ENCODE results near the gene PYGO2. TPM values are rescaled to one million over a fixed set of nuclear protein-coding genes. Genes with fewer than 3 reads are reported as not detected.

PYGO2 gene
- total RNA-seq, 1 experiment from 2014 or later = 37.4 TPM

DNA sequence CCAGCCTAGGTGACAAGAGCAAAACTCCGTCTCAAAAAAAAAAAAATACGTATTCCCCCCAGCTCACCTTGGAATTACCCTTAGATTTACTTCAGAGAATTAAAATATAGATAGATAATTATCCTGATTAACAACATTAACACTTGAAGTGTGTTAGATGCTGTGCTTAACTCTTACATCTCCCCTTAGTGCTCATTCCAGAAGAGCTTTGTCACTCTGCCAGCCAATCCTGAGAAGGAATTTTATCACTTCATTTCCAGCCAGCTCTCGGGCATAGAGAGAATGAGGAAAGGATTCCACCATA lies 10.6 kb upstream of the PYGO2 start (continued):
- TF ChIP-seq, protein P1, sequence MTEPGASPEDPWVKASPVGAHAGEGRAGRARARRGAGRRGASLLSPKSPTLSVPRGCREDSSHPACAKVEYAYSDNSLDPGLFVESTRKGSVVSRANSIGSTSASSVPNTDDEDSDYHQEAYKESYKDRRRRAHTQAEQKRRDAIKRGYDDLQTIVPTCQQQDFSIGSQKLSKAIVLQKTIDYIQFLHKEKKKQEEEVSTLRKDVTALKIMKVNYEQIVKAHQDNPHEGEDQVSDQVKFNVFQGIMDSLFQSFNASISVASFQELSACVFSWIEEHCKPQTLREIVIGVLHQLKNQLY (CRISPR knock-in tag; IDR thresholded peaks at IDR 0.05) = no peak
- no peak for TF ChIP-seq NR3C1 (CRISPR knock-in tag; conservative IDR thresholded peaks at IDR 0.05; ENCODE audit: low read depth)
- TF ChIP-seq, protein P2, sequence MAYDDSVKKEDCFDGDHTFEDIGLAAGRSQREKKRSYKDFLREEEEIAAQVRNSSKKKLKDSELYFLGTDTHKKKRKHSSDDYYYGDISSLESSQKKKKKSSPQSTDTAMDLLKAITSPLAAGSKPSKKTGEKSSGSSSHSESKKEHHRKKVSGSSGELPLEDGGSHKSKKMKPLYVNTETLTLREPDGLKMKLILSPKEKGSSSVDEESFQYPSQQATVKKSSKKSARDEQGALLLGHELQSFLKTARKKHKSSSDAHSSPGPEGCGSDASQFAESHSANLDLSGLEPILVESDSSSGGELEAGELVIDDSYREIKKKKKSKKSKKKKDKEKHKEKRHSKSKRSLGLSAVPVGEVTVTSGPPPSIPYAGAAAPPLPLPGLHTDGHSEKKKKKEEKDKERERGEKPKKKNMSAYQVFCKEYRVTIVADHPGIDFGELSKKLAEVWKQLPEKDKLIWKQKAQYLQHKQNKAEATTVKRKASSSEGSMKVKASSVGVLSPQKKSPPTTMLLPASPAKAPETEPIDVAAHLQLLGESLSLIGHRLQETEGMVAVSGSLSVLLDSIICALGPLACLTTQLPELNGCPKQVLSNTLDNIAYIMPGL (CRISPR knock-in tag; IDR thresholded peaks at IDR 0.05) = no peak
- TF ChIP-seq JUN (CRISPR knock-in tag; IDR thresholded peaks at IDR 0.05) = no peak
- TF ChIP-seq EMX1 (CRISPR knock-in tag; IDR thresholded peaks at IDR 0.05) = no peak
- no peak for TF ChIP-seq NR2C2 (CRISPR knock-in tag; IDR thresholded peaks at IDR 0.05)

DNA sequence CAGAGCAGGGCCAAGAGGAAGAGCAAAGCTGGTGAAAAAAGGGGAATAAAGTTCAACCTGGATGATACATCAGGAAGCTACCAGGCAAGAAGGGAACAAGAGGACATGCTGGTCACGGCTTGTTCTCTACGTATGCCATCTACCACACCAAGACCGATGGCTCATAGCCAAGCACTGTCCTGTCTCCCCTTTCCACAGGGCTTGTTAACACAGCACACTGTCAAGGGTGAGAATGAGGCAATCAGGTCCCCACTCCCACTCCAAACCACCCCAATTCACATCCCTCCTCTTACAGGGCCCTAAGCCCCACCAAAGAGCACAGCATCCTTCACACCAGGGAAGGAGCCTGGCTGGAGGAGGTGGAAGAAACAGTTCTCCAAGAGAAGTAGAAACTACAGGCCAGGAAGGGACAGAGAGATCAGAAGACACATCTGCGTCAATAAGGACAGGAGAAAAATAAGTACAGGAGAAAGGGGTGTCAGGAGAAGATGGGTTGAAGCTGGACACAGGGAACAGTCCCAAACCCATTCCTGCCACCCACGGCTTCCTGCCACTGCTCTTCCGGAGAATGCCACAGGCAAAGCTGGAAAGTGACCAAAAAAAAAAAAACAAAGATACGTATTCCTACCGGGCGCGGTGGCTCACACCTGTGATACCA lies 9.9 kb upstream of the PYGO2 start:
- ATAC-seq = no peak
- DNase-seq (ENCODE audit: low spot score) = no peak
- POLR2A ChIA-PET = interaction anchor here (0.6 to 7.3 kb wide), 19 partner anchors 9 to 222 kb away, joined by 3 to 176 read pairs (median 4); partner anchors contain the start of genes FLAD1, KCNN3, KRTCAP2 and LENEP
- Mint-ChIP-seq H3K27me3 (ENCODE audit: low read depth) (no peaks in the 10 kb centered on the region), H3K36me3 (peaks cover 20% of the 10 kb centered on the region), H3K27ac (no peak overlapping the region; the same call in 1 of the 2 replicates), H3K4me1 (peaks cover 42% of the 10 kb centered on the region), H3K4me3 (no peak overlapping the region), H3K9me3 (no peaks in the 10 kb centered on the region)
- TF ChIP-seq ZNF263 (CRISPR knock-in tag; IDR thresholded peaks at IDR 0.05; ENCODE audit: low read depth) = no peak
- TF ChIP-seq, protein P3, sequence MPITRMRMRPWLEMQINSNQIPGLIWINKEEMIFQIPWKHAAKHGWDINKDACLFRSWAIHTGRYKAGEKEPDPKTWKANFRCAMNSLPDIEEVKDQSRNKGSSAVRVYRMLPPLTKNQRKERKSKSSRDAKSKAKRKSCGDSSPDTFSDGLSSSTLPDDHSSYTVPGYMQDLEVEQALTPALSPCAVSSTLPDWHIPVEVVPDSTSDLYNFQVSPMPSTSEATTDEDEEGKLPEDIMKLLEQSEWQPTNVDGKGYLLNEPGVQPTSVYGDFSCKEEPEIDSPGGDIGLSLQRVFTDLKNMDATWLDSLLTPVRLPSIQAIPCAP (CRISPR knock-in tag; IDR thresholded peaks at IDR 0.05) = no peak
- no peak for TF ChIP-seq ZNF121 (CRISPR knock-in tag; IDR thresholded peaks at IDR 0.05)
- TF ChIP-seq CBFB (CRISPR knock-in tag; IDR thresholded peaks at IDR 0.05; ENCODE audit: low read depth) = no peak
- TF ChIP-seq KAT7 (CRISPR knock-in tag; IDR thresholded peaks at IDR 0.05; ENCODE audit: borderline replicate concordance) = no peak
- TF ChIP-seq JAZF1 (CRISPR knock-in tag; IDR thresholded peaks at IDR 0.05) = no peak
- no peak for TF ChIP-seq MXD4 (CRISPR knock-in tag; IDR thresholded peaks at IDR 0.05; ENCODE audit: borderline replicate concordance)
- TF ChIP-seq GABPB1 (CRISPR knock-in tag; IDR thresholded peaks at IDR 0.05) = 0 out of 2 replicates have a peak, but pooled peaks have one; percentile 3
- no peak for TF ChIP-seq ZNF396 (CRISPR knock-in tag; IDR thresholded peaks at IDR 0.05; ENCODE audit: borderline replicate concordance)
- TF ChIP-seq SP1 (CRISPR knock-in tag; conservative IDR thresholded peaks at IDR 0.05) = no peak
- TF ChIP-seq EMX1 (CRISPR knock-in tag; IDR thresholded peaks at IDR 0.05) = peak; percentile 64
- no peak for TF ChIP-seq NR1H2 (CRISPR knock-in tag; IDR thresholded peaks at IDR 0.05)
- TF ChIP-seq JUN (CRISPR knock-in tag; IDR thresholded peaks at IDR 0.05) = no peak
- no peak for TF ChIP-seq ZNF232 (CRISPR knock-in tag; IDR thresholded peaks at IDR 0.05)
- no peak for TF ChIP-seq FOXJ3 (CRISPR knock-in tag; IDR thresholded peaks at IDR 0.05; ENCODE audit: borderline replicate concordance)
- TF ChIP-seq TEAD4 (CRISPR knock-in tag; IDR thresholded peaks at IDR 0.05) = no peak
- CTCF ChIA-PET = interaction anchor here (0.6 to 8.3 kb wide), 26 partner anchors 10 to 235 kb away, joined by 3 to 176 read pairs (median 8); partner anchors contain the start of genes ADAM15, EFNA4, FLAD1 and KRTCAP2

DNA sequence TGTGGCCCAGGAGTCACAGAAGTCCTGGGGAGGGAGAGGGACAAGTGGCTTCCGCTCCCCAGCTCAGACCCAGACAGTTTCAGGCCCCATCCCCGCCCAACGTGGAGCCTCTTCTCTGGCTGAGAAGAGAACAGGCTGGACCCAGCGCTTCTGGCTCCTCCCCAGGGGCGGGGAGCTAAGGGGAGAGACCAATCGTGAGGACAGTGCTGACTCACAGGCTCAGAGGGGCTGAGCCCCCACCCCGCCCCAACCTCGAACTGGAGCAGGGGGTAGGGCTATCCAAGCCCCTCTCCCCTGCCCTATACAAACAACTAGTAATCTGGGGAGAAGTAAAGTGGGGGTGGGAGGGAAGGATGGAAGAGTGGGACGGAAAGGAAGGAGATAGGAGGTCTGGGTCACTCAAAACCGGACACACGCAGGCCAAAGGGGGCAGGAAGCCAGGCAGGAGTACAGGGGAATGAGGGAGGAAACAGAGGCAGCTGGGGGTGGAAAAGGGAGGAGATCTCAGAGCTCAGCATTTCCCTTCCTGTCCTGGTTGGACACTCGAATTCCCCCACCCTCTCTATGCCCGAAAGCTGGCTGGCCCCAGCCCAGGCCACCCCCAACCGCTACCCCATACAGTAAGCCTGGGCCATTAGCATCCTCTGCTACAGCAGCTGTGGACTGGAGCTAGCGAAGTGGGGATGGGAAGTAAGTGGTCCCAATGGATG lies 9.2 kb upstream of the PYGO2 start, which contains the start of gene SHC1:
Gene SHC1 (minus strand): TSS at position 117 of the 710 bp plus-strand sequence. CDS start 221 bp downstream, outside the sequence.
- H3K4me1 Mint-ChIP-seq = peaks cover 42% of the 10 kb centered on the region
- no peaks in the 10 kb centered on the region for H3K27me3 Mint-ChIP-seq (ENCODE audit: low read depth)
- ChIA-PET CTCF (interaction anchor here (0.8 to 8.3 kb wide), 24 partner anchors 9 to 280 kb away, joined by 3 to 176 read pairs (median 6); partner anchors contain the start of genes ADAM15, FLAD1, KRTCAP2 and LENEP), POLR2A (interaction anchor here (0.6 to 7.3 kb wide), 26 partner anchors 9 to 403 kb away, joined by 3 to 176 read pairs (median 4); partner anchors contain the start of genes CHRNB2, EFNA3, FLAD1 and KCNN3)
- ATAC-seq (peak; percentile 63), DNase-seq (ENCODE audit: low spot score) (peak; percentile 96)
- peak within 1 kb of the TSS; percentile 81; the same call in 1 of the 2 replicates for H3K27ac Mint-ChIP-seq
- H3K36me3 Mint-ChIP-seq = peaks cover 25% of the 10 kb centered on the region
- no peaks in the 10 kb centered on the region for H3K9me3 Mint-ChIP-seq
- H3K4me3 Mint-ChIP-seq = no peak within 1 kb of the TSS
- TF ChIP-seq, protein P4, sequence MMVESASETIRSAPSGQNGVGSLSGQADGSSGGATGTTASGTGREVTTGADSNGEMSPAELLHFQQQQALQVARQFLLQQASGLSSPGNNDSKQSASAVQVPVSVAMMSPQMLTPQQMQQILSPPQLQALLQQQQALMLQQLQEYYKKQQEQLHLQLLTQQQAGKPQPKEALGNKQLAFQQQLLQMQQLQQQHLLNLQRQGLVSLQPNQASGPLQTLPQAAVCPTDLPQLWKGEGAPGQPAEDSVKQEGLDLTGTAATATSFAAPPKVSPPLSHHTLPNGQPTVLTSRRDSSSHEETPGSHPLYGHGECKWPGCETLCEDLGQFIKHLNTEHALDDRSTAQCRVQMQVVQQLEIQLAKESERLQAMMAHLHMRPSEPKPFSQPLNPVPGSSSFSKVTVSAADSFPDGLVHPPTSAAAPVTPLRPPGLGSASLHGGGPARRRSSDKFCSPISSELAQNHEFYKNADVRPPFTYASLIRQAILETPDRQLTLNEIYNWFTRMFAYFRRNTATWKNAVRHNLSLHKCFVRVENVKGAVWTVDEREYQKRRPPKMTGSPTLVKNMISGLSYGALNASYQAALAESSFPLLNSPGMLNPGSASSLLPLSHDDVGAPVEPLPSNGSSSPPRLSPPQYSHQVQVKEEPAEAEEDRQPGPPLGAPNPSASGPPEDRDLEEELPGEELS (CRISPR knock-in tag; IDR thresholded peaks at IDR 0.05) = 0 out of 2 replicates have a peak, but pooled peaks have one; percentile 25
- TF ChIP-seq, protein P5, sequence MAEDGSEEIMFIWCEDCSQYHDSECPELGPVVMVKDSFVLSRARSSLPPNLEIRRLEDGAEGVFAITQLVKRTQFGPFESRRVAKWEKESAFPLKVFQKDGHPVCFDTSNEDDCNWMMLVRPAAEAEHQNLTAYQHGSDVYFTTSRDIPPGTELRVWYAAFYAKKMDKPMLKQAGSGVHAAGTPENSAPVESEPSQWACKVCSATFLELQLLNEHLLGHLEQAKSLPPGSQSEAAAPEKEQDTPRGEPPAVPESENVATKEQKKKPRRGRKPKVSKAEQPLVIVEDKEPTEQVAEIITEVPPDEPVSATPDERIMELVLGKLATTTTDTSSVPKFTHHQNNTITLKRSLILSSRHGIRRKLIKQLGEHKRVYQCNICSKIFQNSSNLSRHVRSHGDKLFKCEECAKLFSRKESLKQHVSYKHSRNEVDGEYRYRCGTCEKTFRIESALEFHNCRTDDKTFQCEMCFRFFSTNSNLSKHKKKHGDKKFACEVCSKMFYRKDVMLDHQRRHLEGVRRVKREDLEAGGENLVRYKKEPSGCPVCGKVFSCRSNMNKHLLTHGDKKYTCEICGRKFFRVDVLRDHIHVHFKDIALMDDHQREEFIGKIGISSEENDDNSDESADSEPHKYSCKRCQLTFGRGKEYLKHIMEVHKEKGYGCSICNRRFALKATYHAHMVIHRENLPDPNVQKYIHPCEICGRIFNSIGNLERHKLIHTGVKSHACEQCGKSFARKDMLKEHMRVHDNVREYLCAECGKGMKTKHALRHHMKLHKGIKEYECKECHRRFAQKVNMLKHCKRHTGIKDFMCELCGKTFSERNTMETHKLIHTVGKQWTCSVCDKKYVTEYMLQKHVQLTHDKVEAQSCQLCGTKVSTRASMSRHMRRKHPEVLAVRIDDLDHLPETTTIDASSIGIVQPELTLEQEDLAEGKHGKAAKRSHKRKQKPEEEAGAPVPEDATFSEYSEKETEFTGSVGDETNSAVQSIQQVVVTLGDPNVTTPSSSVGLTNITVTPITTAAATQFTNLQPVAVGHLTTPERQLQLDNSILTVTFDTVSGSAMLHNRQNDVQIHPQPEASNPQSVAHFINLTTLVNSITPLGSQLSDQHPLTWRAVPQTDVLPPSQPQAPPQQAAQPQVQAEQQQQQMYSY (CRISPR knock-in tag; IDR thresholded peaks at IDR 0.05) = peak; percentile 48; the same call in 1 of the 2 replicates
- TF ChIP-seq TEAD1 (CRISPR knock-in tag; IDR thresholded peaks at IDR 0.05) (peak; percentile 56; the same call in 1 of the 2 replicates), GABPB1 (CRISPR knock-in tag; IDR thresholded peaks at IDR 0.05) (0 out of 2 replicates have a peak, but pooled peaks have one; percentile 12)

All from WTC11 (cell line).